ENCODE data around the gene NIT2. TPM values are rescaled to one million over a fixed set of nuclear protein-coding genes. Genes with fewer than 3 reads are reported as not detected.
A peak's percentile ranks its signal among the peaks of the same experiment; 100 is the strongest.

The NIT2 gene
- total and polyA plus RNA-seq, 9 of the 15 experiments (the other 6 are each of a cell fraction or from before 2014, with no cell fraction given) = 11.4 to 62.2 (median 22.1) TPM

DNA sequence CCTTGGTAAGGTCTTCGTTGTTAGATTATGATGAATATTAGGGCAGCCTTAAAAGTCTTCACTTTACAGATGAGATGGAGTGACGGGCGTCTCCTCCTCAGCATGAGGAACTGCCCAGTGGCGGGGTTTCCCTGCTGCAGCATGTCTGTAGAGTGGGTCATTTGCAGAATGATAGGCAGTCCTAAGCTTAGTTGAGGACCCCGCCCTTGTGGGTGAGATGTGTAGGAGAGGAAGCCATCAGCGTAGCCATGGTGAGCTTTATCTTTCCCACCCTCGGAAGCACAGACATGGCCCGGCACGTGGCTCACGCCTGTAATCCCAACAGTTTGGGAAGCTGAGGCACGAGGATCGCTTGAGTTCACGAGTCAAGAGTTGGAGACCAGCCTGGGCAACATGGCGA is 877 bp downstream of the NIT2 start (continued):
- TF ChIP-seq, protein P1, sequence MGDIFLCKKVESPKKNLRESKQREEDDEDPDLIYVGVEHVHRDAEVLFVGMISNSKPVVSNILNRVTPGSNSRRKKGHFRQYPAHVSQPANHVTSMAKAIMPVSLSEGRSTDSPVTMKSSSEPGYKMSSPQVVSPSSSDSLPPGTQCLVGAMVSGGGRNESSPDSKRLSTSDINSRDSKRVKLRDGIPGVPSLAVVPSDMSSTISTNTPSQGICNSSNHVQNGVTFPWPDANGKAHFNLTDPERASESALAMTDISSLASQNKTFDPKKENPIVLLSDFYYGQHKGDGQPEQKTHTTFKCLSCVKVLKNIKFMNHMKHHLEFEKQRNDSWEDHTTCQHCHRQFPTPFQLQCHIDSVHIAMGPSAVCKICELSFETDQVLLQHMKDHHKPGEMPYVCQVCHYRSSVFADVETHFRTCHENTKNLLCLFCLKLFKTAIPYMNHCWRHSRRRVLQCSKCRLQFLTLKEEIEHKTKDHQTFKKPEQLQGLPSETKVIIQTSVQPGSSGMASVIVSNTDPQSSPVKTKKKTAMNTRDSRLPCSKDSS (IDR thresholded peaks at IDR 0.05; ENCODE audit: low read depth, partially characterized antibody) = no peak
- TF ChIP-seq EHMT2 (IDR thresholded peaks at IDR 0.05) (no peak), SPI1 (IDR thresholded peaks at IDR 0.05; ENCODE audit: borderline replicate concordance, low read depth, low read length) (peak; percentile 65), NRF1 (conservative IDR thresholded peaks at IDR 0.05 in 1 of 2, IDR thresholded peaks at IDR 0.05 in 1 of 2) (no peak), RUNX1 (IDR thresholded peaks at IDR 0.05; ENCODE audit: low read depth) (no peak), CBX3 (IDR thresholded peaks at IDR 0.05; ENCODE audit: borderline replicate concordance in 1 of 2, low read length in 2 of 2) (0 out of 3 replicates have a peak, but pooled peaks of 1 of the 2 experiments have one; percentile 39), ZKSCAN1 (IDR thresholded peaks at IDR 0.05; ENCODE audit: low read depth, low read length) (no peak), ZNF253 (CRISPR knock-in tag; conservative IDR thresholded peaks at IDR 0.05) (no peak), TAF1 (IDR thresholded peaks at IDR 0.05; ENCODE audit: control insufficient read depth, extremely low read depth, insufficient read depth, low read length, severe bottlenecking) (peak; percentile 40), PPARD (CRISPR knock-in tag; IDR thresholded peaks at IDR 0.05) (no peak), GABPA (tag; conservative IDR thresholded peaks at IDR 0.05; ENCODE audit: low read depth) (no peak), RFX7 (CRISPR knock-in tag; IDR thresholded peaks at IDR 0.05) (no peak), MBD2 (IDR thresholded peaks at IDR 0.05; ENCODE audit: borderline replicate concordance, low read depth) (no peak)
- TF ChIP-seq, protein P2, sequence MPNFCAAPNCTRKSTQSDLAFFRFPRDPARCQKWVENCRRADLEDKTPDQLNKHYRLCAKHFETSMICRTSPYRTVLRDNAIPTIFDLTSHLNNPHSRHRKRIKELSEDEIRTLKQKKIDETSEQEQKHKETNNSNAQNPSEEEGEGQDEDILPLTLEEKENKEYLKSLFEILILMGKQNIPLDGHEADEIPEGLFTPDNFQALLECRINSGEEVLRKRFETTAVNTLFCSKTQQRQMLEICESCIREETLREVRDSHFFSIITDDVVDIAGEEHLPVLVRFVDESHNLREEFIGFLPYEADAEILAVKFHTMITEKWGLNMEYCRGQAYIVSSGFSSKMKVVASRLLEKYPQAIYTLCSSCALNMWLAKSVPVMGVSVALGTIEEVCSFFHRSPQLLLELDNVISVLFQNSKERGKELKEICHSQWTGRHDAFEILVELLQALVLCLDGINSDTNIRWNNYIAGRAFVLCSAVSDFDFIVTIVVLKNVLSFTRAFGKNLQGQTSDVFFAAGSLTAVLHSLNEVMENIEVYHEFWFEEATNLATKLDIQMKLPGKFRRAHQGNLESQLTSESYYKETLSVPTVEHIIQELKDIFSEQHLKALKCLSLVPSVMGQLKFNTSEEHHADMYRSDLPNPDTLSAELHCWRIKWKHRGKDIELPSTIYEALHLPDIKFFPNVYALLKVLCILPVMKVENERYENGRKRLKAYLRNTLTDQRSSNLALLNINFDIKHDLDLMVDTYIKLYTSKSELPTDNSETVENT (CRISPR knock-in tag; IDR thresholded peaks at IDR 0.05) = no peak
- TF ChIP-seq, protein P3, sequence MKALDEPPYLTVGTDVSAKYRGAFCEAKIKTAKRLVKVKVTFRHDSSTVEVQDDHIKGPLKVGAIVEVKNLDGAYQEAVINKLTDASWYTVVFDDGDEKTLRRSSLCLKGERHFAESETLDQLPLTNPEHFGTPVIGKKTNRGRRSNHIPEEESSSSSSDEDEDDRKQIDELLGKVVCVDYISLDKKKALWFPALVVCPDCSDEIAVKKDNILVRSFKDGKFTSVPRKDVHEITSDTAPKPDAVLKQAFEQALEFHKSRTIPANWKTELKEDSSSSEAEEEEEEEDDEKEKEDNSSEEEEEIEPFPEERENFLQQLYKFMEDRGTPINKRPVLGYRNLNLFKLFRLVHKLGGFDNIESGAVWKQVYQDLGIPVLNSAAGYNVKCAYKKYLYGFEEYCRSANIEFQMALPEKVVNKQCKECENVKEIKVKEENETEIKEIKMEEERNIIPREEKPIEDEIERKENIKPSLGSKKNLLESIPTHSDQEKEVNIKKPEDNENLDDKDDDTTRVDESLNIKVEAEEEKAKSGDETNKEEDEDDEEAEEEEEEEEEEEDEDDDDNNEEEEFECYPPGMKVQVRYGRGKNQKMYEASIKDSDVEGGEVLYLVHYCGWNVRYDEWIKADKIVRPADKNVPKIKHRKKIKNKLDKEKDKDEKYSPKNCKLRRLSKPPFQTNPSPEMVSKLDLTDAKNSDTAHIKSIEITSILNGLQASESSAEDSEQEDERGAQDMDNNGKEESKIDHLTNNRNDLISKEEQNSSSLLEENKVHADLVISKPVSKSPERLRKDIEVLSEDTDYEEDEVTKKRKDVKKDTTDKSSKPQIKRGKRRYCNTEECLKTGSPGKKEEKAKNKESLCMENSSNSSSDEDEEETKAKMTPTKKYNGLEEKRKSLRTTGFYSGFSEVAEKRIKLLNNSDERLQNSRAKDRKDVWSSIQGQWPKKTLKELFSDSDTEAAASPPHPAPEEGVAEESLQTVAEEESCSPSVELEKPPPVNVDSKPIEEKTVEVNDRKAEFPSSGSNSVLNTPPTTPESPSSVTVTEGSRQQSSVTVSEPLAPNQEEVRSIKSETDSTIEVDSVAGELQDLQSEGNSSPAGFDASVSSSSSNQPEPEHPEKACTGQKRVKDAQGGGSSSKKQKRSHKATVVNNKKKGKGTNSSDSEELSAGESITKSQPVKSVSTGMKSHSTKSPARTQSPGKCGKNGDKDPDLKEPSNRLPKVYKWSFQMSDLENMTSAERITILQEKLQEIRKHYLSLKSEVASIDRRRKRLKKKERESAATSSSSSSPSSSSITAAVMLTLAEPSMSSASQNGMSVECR (CRISPR knock-in tag; IDR thresholded peaks at IDR 0.05) = no peak
